NCI-H187 (cell line): ENCODE results near the gene TNNT3.
"Not testable (repeated sequence)": the region's sequence is repeated elsewhere in the genome, so short reads cannot be mapped to it uniquely, and the experiment has no call there.

ENCODE experiments used
- DNase-seq, 2 experiments: peaks; one replicate each; lab custom pipeline; 2025; lab: John Stamatoyannopoulos, UW

The TNNT3 gene

DNA sequence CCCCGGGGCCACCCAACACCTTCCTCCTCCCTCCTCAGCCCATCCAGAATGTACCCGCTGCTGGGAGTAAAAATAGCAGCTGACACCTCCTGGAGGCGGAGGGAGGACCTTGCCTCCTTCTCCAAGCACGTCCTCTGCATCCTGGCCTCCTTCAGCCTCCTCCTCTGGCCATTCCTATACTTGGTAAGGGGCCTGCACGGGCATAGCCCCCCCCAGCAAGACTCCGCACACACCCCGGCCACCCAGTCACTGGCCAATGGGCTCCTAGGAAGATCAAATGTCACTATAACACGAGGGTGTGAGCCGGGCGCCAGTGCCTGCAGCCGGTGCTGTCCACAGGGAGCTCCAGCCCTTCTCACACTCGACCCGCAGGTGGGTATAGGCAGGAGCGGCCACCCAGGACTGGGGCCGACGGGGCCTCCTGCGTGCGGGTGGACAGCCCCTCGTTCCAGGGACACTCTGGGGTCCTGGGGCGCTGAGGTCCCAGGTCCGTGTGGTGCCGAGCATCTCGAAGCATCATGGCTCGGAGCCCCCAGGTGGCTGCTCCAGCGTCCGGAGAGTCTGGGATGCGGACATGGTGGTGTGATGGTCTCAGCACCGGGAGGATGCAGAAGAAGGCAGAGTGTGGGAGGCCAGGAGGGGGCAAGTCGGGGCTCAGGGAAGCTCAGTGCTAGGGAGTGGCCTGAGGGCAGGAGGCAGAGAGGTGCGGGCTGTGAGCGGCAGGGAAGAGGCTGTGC lies at the start of gene TNNT3:
Gene TNNT3 (plus strand): TSS at position 313 of the 737 bp plus-strand sequence. CDS start 3,172 bp downstream, outside the sequence.
- no peak for DNase-seq

DNA sequence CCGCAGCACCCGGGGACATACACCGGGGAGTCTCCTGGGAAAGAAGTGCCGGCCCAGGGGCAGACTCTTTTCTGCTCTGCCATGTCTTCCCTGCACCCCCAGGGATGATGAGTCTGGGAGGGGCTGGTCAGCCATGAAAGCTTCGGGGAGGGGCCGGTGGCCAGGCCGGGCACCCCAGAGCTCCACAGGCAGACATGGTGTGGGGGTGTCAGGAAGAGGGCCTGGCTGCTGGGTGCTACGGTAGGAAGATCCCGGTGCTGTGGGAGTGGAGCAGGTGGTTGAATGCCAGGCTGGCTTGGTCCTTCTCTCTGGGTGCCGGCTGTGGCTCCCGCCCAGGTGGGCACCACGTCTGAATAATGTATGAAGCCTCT lies 49.2 kb upstream of the TNNT3 start:
- DNase-seq: no peak

DNA sequence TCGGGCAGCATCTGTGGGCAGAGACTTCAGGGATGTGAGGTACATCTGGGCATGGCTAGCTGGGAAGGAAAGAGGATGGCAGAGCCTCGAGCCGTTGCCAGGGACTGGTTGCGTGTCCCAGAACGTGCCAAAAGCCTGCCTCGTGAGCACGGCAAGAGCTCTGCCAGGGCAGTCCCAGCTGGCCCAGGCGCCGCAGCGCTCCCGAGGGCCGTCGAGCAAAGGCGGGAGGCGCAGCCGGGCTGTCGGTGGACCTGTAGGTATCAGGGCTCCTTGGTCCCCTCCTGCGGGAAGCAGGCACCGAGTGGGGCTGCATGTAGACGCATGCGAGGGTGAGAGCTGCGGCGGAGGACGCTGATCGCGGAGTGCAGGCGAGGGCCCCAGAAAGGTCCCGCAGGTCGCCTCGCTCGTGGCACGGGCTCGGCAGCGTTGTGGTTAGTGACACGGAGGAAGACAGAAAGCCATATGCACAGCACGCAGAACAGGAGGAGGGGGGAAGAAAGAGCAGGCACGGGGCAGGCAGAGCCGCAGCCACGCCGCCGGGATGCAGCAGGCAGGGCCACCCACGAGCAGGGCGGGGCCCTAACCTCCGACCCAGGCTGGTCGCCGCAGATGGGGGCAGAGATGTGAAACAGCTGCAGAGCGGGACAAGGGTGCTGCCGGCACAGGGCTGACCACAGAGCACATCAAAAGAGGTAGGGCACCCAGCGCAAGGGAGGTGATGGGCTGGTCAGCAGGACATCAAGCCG lies 48.6 kb upstream of the TNNT3 start:
- no peak for DNase-seq

DNA sequence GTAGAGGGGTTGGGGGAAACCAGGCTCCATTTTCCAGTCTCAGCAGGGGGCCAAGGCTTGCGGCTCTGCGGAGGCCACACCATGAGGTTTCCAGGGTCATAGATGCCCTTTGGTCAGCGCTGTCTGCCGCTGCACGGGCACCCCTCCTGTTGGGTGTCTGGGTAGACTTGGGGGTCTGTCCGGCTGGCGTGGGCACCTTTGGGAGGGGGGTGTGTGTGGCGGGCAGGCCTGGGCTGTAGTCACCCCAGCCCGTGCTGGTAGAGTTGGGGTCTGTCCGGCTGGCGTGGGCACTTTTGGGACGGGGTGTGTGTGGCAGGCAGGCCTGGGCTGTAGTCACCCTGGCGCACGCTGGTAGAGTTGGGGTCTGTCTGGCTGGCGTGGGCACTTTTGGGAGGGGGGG lies 48.0 kb upstream of the TNNT3 start:
- DNase-seq: no peak

DNA sequence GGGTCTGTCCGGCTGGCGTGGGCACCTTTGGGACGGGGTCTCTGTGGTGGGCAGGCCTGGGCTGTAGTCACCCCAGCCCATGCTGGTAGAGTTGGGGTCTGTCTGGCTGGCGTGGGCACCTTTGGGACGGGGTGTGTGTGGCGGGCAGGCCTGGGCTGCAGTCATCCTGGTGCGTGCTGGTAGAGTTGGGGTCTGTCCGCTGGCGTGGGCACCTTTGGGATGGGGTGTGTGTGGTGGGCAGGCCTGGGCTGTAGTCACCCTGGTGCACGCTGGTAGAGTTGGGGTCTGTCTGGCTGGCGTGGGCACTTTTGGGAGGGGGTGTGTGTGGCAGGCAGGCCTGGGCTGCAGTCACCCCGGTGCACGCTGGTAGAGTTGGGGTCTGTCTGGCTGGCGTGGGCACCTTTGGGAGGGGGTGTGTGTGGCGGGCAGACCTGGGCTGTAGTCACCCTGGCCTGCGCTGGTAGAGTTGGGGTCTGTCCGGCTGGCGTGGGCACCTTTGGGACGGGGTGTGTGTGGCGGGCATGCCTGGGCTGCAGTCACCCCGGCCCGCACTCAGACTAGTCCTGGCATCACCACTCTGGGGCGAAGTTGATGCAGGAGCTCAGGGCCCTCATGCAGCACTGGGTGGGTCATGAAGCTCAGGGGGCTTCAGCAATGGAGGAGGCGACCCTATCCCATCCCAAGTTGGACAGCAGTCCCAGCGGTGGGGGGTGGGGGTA lies 47.1 kb upstream of the TNNT3 start:
- DNase-seq: no peak

DNA sequence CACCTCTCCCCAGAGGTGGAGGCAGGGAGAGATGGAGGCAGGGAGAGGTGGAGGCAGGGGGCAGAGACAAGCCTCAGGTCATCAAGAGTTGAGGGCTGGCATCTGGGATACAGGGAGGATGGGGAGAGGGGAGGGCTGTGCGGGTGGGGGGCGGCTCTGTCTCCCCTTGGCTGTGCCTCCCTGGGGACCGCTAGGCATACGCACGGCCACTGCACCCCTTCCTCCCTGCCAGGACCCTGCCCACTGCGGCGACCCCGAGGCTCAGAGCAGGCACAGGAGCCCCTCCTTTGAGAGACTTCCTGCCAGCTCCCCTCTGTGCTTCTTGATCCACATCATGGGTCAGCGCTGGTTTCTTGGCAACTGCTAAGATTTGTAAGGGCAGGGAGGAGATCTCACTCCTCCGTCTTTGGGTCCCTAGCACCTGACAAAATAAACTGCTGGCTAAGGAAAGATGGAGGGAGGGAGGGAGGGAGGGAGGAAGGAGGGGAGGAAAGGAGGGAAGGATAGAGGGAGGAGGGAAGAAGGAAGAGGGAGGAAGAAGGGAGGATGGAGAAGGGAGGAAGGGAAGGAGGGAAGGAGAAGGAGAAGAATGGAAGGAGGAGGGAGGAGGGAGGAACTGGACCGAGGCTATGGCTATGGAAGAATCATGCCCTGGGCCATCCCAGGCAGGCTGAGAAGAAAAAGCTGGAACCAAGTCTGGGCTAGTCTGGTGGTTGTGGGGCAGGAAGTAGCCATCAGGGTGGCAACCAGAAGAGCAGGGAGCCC lies 46.3 kb upstream of the TNNT3 start:
- DNase-seq: no peak

DNA sequence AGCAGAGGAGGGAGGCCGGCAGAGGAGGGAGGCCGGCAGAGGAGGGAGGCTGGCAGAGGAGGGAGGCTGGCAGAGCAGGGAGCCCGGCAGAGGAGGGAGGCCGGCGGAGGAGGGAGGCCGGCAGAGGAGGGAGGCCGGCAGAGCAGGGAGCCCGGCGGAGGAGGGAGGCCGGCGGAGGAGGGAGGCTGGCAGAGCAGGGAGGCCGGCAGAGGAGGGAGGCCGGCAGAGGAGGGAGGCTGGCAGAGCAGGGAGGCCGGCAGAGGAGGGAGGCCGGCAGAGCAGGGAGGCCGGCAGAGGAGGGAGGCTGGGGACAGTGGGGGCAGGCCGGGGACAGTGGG lies 45.7 kb upstream of the TNNT3 start:
- not testable (repeated sequence) for DNase-seq

DNA sequence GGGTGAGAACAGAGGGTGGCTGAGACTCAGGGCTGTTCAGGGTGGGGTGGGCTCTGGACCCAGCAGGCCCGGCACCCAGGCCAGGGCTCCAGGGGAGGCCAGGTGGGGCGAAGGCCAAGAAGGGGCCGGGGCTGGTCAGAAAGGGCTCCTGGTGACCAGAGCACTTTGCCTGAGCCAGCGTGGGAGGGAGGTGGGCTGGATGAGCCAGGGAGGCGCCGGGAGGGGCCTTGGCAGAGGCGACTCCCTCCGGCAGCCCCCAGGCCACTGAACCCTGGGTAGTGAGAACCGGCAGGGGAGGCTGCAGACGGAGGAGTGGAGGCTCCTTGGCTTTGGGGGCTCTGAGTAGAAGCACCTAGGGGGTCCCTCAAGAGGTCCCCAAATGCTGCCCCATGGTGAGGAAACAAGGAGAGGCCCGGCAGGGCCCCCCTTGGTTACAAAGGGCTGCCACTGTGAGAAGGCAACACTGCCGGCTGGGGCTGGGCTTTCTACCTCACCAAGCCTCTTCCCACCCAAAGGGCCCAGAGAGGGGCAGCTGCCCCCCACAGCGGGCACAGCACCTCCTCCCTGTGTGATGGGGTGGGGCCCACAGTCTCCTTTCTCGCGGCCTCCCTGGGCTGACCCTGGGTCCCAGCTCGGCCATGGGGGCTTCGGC lies 44.9 kb upstream of the TNNT3 start:
- not testable (repeated sequence) for DNase-seq

DNA sequence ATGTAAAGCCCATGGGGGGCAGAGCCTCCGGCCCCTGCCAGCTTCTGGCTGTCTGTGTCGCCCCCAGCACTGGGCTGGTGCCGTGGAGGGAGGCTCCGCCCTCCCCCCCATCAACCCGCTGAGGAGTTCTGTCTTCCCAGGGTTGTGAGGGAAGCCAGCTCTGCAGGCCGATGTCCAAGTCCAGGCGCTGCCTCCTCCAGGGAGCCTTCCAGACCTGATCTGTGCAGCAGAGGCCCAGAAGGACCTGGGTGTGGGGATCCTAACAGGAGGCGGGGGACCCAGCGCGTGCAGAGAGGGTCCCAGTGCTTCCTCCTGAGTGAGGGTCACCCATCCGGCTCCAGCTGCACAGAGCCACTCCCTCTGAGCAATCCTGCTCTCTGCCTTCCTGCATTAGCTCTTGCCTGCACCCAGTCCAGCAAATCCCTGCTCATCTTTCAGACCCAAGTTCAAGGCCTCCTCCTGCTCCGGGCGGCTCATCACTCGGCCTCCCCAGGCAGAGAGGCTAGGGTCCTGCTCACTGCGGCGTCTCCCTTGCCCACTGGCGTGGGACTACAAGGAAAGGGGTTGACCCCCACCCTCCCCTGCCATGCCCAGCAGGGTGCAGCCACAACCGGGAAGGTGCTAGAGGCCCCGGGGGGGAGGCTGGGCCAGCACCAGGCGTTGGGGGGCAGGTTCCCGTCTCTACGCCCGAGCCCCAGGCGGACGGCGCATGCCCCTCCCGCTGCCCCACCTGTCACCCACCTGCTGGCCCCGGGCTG lies 44.2 kb upstream of the TNNT3 start:
- DNase-seq: no peak

DNA sequence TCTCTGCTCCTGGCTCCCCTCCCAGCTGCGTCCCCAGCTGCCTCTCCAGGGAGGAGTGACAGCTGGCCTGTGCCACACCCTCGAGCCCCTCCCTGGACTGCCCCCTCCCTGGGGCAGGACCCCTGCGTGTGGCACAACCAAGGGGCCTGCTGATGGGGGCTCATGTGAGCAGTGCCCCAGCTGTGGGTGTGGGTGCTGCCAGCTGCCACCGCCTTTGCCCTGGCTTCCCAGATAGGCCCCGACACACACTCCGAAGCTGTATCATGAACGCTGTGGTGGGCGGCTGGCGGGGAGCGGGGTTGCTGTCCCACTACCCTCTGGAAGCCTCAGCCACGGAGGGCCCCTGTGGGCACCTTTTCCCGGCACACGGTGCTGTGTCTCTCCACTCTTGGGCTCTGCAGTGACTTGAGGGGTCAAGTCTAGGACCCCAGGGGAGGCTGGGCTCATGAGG lies 43.6 kb upstream of the TNNT3 start:
- DNase-seq: not testable (repeated sequence)

DNA sequence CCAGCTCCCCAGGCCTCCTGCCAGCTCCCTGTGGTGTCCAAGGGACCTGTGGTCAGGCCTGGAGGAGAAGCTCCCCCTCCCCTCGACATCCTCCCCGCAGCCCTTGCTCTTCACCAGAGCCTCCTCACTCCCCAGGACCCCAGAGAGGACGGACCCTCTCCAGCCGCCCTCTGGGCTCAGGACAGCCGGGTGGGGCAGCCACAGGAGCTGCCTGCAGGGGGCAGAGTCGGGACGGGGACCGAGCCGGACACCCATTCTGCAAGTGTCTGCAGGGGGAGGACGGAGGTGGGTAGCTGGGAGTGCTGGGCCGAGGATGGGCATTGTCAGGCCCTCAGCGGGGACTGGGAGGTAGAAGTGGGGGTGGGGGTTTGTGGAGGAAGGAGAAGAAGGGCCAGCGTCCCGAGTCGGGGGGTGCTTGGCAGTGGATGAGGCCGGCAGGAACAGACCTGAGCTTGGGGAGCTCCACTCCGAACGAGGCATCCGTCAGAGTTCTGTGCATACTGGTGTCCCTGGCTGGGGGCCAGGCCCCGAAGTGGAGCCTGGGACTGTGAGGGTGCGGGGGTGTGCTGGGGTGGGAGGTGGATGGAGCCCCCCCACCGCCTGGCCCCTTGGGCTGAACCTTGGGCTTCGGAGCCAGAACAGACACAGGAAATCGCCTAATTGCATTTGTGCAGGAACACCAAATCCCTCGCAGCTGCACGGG lies 43.0 kb upstream of the TNNT3 start:
- no peak for DNase-seq

DNA sequence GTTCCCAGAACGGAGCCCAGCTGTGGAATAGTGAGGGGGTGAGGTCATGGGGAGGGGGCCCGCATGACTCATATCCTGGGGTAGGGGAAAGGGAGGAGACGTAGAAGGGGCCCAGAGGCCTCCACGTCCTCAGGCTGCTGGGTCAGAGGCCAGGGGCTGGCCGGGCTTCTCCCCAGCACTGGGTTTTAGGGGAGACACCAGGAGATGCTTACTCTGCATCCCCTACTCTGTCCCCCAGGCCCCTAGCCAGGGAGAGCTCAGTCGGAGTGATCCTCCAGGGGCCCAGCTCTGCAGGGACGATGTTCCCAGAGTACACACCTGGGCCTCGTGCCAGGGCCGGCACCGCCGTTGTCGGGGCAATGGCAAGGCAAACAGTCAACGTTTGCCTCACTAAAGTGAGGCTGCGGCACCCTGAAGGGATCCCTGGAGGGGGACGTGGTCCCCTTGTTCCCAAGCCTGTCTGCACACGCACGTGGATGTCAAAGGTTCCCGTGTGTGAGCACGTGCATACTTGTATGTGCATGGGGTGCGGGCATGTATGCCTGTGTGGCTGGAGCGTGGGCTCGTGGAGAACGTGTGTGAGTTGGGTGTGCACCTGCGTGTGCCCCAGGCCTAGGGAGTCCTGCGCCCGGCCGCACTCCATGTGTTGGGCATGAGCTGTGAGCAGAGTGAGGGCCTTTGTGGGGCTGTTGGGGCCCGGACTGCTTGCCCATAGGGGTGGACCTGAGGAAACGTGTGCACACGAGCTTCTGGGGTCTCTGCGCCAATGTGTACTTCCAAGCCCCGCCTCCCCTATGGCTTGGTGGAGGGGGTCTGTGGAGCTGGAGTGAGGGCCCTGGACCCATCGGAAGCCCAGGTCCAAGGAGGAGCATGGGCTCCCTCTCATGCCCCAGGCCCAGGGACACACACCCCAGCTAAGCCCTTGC lies 42.0 kb upstream of the TNNT3 start:
- no peak for DNase-seq

DNA sequence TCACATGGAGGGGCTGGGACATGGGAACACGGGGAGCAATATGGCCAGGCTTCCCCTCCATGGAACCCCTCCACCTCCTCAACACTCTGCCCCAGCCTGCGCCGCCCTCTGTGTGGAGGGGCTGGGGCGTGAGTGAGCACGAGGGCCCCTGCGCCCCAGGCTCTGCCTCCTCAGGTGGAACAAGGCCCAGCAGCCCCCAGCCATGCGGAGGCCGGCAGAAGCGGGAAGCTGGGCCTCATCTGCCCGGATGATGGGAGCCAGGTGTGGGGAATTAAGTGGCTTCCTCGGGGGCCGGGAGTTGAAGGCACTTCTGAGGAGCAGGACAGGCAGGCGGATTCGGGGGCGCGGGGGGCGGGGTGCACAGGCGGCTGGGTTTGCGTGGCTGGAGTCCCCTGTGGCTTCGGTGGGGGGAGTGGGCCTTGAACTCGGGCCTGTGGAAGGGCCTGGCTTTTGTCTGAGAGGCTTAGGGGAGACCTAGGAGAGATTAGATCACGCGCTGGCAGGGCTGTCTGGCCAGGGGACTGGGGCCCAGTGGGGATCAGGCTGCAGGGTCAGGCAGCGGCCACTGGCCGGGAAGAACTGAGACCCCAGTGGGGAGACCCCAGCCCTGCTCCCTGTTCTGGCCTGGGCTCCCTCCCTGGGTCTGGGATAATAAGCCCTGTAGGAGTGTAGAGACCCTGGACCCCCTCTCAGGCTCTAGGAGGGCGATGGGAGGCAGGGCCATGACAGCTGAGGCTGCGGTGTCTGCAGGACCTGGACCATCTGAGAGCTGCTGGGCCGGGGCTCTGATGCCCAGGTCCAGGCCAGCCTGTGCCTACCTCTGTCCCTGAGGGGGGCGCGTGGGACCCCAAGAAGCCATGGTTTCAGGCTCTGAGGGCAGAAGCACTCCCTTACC lies 41.1 kb upstream of the TNNT3 start:
- no peak for DNase-seq

DNA sequence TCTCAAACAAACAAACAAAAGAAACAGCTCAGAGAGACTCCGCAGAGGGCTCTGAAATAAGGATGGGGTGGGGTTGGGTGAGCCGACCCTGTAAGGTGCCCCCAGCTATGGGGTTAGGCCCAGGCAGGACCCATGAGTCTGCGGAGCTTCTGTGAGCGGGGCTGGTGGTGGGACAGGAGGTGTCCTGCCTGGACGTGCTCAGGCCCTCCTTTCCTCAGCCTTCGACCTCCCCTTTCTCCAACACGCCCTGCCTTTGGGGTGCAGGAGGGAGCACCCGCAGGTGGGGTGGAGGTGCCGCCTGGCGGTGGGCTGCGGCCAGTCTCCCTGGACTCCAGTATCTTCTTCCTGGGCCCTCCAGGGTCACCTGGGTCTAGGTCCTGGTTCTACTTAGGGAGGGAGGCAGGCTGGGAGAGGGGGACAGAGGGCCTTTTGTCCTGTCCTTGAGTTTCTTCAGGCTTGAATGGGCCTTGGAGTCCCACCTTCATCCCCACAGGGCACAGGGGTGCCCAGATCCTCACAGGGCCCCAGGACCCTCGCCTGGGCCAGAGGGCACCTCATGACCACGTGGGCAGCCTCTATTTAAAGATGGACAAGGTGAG lies 40.1 kb upstream of the TNNT3 start:
- DNase-seq: no peak

DNA sequence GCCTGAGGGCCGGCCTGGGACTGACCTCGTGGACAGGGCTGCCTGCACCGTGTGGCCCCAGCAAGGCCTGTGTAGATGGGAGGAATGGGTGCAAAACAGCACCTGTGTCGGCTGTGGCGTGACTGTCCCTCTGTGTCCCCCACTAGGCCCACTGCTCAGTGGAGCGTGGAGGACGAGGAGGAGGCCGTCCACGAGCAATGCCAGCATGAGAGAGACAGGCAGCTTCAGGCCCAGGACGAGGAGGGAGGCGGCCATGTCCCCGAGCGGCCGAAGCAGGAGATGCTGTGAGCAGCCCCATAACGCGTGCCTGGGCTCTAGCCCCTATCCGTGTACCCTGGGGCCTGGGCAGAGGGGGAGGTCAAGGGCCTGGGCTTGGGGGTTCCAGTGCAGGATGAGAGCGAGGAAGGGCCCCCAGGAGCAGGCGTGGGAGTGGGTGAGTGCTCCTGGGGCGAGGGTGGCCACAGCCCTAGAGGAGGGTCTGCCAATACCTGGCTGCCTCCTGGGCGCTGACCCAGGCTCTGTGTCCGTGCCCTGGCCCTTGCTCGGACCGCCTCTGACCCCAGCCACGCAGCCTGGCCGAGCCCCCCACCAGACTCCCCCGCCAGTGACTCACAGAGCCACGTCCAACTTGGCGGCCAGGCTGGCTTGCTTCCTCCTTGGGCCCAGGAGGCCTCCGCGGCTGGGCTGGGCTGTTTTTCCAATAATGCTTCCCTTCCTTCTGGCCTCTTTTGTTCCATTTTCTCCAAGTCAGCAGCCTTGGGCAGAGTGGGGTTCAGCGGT lies 39.4 kb upstream of the TNNT3 start:
- no peak for DNase-seq

DNA sequence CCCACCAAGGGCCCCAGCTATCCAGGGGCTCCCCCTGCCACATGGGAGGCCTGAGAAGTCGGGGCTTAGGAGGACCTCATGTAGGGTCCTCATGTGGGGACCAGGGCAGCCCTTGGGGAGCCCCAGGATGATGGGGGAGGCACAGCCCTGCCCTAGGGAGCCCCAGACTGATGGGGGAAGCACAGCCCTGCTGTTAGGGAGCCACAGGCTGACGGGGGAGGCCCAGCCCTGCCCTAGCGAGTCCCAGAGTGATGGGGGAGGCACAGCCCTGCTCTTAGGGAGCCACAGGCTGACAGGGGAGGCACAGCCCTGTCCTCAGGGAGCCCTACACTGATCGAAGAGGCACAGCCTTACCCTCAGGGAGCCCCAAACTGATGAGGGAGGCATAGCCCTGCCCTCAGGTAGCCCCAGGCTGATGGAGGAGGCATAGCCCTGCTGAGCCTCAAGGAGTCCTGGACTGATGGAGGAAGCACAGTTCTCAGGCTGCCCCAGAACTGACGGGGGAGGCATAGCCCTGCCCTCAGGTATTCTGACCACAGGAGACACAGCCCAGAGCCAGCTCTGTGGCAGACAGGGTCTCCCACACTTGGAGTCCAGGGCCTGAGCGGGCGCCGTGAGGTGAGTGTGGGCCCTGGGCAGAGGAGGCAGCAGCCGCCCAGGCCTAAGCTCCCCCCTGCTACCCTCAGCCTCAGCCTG lies 38.6 kb upstream of the TNNT3 start:
- DNase-seq: no peak
